ENCODE measurements around the gene ABHD1.
A peak's percentile ranks its signal among the peaks of the same experiment; 100 is the strongest.
"Not testable (repeated sequence)": the region's sequence is repeated elsewhere in the genome, so short reads cannot be mapped to it uniquely, and the experiment has no call there.

The ABHD1 gene

DNA sequence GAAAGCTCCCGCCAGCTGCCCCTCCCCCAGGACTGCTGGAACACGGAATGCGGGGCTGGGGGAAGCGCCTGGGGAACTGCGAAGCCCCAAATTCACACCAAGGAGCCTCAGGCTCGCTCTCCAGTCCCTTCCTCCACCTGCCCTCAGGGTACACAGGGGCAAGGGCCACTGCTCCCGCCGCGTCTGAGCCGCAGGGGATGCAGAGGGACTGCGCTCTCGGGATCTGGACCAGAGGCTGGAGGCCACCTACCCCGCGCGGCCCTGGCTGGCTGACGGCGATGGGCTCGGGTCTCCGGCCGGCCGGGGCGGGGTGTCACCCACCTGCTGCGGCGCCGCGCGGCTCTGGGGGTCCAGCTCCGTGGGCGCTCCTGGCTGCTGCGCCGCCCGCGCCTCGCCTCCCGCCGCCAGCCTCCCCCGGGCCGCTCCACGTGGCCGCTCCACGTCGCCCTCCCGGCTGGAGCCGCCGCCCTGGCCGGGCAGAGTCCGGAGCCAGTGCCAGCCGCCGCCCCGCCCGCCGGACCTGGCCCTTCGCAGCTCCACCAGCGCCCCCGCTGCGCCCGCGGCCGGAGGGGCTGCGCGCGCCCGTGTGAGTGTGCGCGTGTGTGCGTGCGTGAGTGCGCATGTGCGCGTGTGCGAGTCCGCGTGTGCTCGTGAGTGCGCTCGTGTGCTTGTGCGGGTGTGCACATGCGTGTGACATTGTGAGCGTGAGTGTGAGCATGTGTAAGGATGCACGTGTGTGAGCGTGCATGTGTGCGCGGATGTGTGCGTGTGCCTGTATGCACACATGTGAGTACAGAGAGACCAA, 4.9 kb upstream of the ABHD1 start, which contains the start of gene CGREF1 (continued):
- TF ChIP-seq, protein P1, sequence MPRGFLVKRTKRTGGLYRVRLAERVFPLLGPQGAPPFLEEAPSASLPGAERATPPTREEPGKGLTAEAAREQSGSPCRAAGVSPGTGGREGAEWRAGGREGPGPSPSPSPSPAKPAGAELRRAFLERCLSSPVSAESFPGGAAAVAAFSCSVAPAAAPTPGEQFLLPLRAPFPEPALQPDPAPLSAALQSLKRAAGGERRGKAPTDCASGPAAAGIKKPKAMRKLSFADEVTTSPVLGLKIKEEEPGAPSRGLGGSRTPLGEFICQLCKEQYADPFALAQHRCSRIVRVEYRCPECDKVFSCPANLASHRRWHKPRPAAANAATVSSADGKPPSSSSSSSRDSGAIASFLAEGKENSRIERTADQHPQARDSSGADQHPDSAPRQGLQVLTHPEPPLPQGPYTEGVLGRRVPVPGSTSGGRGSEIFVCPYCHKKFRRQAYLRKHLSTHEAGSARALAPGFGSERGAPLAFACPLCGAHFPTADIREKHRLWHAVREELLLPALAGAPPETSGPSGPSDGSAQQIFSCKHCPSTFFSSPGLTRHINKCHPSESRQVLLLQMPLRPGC (tag by site-specific recombination; IDR thresholded peaks at IDR 0.05), result no peak
- TF ChIP-seq, protein P2, sequence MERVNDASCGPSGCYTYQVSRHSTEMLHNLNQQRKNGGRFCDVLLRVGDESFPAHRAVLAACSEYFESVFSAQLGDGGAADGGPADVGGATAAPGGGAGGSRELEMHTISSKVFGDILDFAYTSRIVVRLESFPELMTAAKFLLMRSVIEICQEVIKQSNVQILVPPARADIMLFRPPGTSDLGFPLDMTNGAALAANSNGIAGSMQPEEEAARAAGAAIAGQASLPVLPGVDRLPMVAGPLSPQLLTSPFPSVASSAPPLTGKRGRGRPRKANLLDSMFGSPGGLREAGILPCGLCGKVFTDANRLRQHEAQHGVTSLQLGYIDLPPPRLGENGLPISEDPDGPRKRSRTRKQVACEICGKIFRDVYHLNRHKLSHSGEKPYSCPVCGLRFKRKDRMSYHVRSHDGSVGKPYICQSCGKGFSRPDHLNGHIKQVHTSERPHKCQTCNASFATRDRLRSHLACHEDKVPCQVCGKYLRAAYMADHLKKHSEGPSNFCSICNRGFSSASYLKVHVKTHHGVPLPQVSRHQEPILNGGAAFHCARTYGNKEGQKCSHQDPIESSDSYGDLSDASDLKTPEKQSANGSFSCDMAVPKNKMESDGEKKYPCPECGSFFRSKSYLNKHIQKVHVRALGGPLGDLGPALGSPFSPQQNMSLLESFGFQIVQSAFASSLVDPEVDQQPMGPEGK (tag by site-specific recombination; IDR thresholded peaks at IDR 0.05), result peak; percentile 26; the same call in 1 of the 2 replicates
- TF ChIP-seq, protein P3, sequence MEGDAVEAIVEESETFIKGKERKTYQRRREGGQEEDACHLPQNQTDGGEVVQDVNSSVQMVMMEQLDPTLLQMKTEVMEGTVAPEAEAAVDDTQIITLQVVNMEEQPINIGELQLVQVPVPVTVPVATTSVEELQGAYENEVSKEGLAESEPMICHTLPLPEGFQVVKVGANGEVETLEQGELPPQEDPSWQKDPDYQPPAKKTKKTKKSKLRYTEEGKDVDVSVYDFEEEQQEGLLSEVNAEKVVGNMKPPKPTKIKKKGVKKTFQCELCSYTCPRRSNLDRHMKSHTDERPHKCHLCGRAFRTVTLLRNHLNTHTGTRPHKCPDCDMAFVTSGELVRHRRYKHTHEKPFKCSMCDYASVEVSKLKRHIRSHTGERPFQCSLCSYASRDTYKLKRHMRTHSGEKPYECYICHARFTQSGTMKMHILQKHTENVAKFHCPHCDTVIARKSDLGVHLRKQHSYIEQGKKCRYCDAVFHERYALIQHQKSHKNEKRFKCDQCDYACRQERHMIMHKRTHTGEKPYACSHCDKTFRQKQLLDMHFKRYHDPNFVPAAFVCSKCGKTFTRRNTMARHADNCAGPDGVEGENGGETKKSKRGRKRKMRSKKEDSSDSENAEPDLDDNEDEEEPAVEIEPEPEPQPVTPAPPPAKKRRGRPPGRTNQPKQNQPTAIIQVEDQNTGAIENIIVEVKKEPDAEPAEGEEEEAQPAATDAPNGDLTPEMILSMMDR (tag by site-specific recombination; IDR thresholded peaks at IDR 0.05), result peak; percentile 19; the same call in 1 of the 2 replicates
- TF ChIP-seq ZNF211 (tag by site-specific recombination; IDR thresholded peaks at IDR 0.05; ENCODE audit: low read depth), result no peak
- no peak for TF ChIP-seq GFI1B (tag by site-specific recombination; IDR thresholded peaks at IDR 0.05)
- TF ChIP-seq, protein P4, sequence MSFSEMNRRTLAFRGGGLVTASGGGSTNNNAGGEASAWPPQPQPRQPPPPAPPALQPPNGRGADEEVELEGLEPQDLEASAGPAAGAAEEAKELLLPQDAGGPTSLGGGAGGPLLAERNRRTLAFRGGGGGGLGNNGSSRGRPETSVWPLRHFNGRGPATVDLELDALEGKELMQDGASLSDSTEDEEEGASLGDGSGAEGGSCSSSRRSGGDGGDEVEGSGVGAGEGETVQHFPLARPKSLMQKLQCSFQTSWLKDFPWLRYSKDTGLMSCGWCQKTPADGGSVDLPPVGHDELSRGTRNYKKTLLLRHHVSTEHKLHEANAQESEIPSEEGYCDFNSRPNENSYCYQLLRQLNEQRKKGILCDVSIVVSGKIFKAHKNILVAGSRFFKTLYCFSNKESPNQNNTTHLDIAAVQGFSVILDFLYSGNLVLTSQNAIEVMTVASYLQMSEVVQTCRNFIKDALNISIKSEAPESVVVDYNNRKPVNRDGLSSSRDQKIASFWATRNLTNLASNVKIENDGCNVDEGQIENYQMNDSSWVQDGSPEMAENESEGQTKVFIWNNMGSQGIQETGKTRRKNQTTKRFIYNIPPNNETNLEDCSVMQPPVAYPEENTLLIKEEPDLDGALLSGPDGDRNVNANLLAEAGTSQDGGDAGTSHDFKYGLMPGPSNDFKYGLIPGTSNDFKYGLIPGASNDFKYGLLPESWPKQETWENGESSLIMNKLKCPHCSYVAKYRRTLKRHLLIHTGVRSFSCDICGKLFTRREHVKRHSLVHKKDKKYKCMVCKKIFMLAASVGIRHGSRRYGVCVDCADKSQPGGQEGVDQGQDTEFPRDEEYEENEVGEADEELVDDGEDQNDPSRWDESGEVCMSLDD (tag by site-specific recombination; IDR thresholded peaks at IDR 0.05), result no peak
- no peak for TF ChIP-seq ZNF366 (tag by site-specific recombination; conservative IDR thresholded peaks at IDR 0.05)
- no peak for TF ChIP-seq ZFP69B (tag by site-specific recombination; IDR thresholded peaks at IDR 0.05)
- TF ChIP-seq, protein P5, sequence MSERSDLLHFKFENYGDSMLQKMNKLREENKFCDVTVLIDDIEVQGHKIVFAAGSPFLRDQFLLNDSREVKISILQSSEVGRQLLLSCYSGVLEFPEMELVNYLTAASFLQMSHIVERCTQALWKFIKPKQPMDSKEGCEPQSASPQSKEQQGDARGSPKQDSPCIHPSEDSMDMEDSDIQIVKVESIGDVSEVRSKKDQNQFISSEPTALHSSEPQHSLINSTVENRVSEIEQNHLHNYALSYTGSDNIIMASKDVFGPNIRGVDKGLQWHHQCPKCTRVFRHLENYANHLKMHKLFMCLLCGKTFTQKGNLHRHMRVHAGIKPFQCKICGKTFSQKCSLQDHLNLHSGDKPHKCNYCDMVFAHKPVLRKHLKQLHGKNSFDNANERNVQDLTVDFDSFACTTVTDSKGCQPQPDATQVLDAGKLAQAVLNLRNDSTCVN (tag by site-specific recombination; optimal IDR thresholded peaks at IDR 0.05), result peak; percentile 98
- no peak for TF ChIP-seq ZNF239 (tag by site-specific recombination; IDR thresholded peaks at IDR 0.05)
- no peak for TF ChIP-seq ZNF133 (tag by site-specific recombination; IDR thresholded peaks at IDR 0.05)
- TF ChIP-seq ZNF214 (tag by site-specific recombination; IDR thresholded peaks at IDR 0.05; ENCODE audit: borderline replicate concordance), result no peak
- TF ChIP-seq MZF1 (tag by site-specific recombination; IDR thresholded peaks at IDR 0.05; ENCODE audit: borderline replicate concordance), result no peak

DNA sequence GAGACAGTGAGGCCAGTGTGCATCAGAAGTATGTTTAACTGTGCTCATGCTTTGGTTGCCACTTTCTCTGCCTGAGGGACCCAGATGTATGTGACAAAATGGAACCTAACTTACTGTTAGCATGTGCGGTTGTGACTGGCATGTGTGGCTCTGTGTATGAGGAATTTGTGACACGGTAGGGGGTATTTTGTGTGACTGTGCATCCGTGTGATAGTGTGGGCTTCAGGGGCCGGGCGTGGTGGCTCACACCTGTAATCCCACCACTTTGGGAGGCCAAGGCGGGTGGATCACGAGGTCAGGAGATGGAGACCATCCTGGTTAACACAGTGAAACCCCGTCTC, 4.3 kb upstream of the ABHD1 start:
- H3K27ac ChIP-seq (ENCODE audit: extremely low read depth, low read depth, low read length); H3K4me3 ChIP-seq (ENCODE audit: low read depth, low read length); H3K4me1 ChIP-seq (ENCODE audit: control insufficient read depth, insufficient read depth, low read length); POLR2A ChIA-PET; H3K36me3 ChIP-seq (ENCODE audit: control insufficient read depth in 2 of 2, insufficient read depth in 1 of 2, low read length in 2 of 2); H3K9me3 ChIP-seq (ENCODE audit: control insufficient read depth, insufficient read depth, low read depth, low read length): not testable (repeated sequence)
- TF ChIP-seq ZNF335 (tag by site-specific recombination; conservative IDR thresholded peaks at IDR 0.05) (peak; percentile 70), ZNF2 (tag by site-specific recombination; IDR thresholded peaks at IDR 0.05) (0 out of 2 replicates have a peak, but pooled peaks have one; percentile 18)
- TF ChIP-seq, protein P6, sequence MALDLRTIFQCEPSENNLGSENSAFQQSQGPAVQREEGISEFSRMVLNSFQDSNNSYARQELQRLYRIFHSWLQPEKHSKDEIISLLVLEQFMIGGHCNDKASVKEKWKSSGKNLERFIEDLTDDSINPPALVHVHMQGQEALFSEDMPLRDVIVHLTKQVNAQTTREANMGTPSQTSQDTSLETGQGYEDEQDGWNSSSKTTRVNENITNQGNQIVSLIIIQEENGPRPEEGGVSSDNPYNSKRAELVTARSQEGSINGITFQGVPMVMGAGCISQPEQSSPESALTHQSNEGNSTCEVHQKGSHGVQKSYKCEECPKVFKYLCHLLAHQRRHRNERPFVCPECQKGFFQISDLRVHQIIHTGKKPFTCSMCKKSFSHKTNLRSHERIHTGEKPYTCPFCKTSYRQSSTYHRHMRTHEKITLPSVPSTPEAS (tag by site-specific recombination; IDR thresholded peaks at IDR 0.05), result peak; percentile 9; the same call in 1 of the 2 replicates
- CTCF ChIA-PET, result interaction anchor here (0.6 kb wide), 1 partner anchor 32 kb away, joined by 3 read pairs; no protein-coding TSS in a partner anchor

Data from HEK293 (cell line).